NCI-H69 (cell line): Measurements from ENCODE around the gene PNPT1.
"Not testable (repeated sequence)": the region's sequence is repeated elsewhere in the genome, so short reads cannot be mapped to it uniquely, and the experiment has no call there.

Source experiments
- DNase-seq: peaks from one replicate; lab custom pipeline; 2025; lab: John Stamatoyannopoulos, UW

PNPT1 gene

DNA sequence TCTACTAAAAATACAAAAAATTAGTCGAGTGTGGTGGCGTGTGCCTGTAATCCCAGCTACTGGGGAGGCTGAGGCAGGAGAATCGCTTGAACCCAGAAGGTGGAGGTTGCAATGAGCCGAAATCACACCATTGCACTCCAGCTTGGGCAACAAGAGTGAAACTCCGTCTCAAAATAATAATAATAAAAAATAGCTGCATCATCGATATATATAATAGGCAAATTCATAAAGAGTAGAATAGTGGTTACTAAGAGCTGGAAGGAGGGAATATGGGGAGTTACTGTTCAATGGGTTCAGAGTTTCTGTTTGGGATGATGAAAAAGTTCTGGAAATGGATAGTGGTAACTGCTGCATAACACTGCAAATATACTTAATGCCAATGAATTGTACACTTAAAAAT lies 96.8 kb downstream of the PNPT1 start:
- DNase-seq: not testable (repeated sequence)

GRCh38 chr2:55595536-55595935 lies 98.1 kb downstream of the PNPT1 start:
- no peak for DNase-seq

GRCh38 chr2:55592130-55592529 lies 101.5 kb downstream of the PNPT1 start:
- DNase-seq: no peak

DNA sequence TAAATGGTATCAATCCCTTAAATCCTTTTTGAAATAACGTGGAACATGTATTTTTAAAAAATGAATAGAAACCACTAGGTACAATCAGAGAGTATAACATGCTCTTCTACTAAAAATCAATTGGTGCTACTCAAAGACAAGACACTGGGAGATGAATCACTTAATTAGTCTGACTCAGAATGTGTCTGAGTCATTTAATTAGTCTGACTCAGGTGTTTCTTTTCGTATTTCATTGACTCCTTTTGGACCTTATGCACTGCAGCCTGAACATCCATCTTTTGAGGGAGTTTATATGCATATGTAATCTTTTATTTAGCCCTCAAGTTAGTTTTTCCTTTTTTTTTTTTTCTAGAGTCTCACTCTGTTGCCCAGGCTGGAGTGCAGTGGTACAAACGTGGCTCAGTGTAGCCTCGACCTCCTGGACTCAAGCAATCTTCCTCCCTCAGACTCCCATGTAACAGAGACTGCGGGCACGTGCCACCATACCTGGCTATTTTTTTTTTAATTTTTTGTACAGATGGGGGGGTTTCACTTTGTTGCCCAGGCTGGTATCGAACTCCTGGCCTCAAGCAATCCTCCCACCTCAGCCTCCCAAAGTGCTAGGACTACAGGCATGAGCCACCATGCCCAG lies 102.7 kb downstream of the PNPT1 start:
- DNase-seq: peak; percentile 47

DNA sequence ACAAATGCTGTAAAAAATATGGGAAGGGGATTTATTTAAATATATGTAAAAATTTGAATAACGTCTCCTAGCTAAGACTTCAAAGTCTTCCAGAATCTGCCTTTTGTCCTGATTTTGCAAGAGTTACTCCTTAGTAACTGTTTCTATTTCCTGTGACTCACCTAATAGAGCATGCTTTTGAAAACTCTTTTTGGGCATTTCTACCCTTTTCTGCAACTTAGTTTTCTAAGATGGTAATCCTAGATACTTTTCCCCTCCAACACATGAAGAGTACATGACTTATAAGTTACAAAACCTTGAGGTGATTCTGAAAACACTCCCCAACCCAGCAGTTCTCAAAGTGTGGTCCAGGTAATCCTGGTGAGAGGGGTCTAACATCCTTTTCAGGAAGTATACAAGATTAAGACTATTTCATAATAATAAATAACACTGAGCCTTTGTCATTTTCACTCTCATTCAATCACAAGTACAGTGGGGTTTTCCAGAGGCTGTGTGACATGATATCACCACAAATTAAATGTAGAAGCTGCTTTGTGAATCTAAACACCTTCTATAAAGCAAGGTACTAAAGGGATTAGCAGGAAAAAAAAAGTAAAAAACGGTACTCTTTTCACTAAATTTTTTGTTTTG lies 108.1 kb downstream of the PNPT1 start:
- DNase-seq: no peak
